ENCODE results near the gene F7.
A peak's percentile ranks its signal among the peaks of the same experiment; 100 is the strongest.

The F7 gene

DNA sequence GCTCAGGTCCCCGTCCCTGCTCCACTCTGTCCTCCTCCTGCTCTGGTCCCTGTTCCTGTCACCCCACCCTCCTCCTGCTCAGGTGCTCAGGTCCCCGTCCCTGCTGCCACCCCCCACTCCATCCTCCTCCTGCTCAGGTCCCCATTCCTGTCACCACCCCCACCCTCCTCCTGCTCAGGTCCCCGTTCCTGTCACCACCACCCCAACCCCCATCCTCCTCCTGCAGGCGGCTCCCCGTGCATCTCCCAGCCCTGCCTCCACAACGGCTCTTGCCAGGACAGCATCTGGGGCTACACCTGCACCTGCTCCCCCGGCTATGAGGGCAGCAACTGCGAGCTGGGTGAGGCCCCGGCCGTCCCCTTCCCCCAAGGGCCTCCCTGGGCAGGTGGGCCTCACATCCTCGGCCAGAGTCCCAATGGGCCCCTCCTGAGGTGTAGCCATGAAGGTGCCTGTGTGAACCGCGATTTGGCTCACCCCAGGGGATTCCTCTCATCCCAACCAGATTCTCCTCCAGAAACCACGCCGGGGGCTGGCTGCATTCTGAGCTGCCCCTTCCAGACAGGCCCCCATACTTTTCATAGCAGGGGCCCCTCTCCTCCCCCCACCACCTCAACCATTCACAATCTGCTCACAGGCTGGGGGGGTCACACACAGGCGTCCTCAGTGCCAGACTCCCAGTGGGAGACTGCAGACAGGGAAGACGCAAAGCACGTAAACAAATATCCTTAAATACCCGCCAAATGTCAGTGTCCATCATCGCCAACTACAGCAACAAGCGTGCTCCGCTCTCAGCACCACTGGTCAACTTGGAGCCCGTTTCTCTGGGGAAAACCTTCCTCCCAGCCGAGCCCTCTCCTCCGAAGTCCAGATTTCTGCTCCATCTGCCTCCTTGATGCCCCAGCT lies 57.4 kb downstream of the F7 start:
- no peaks in the 10 kb centered on the region for H3K4me1 ChIP-seq (ENCODE audit: control insufficient read depth, insufficient read depth, low read length)
- CTCF ChIA-PET: no interaction called here
- POLR2A ChIA-PET: no interaction called here
- H3K27ac ChIP-seq (ENCODE audit: extremely low read depth, low read depth, low read length): no peak overlapping the region
- TF ChIP-seq ZNF335 (tag by site-specific recombination; conservative IDR thresholded peaks at IDR 0.05) (peak; percentile 92), REPIN1 (tag by site-specific recombination; IDR thresholded peaks at IDR 0.05; ENCODE audit: low read depth) (no peak), ZNF311 (tag by site-specific recombination; IDR thresholded peaks at IDR 0.05; ENCODE audit: borderline replicate concordance) (no peak), ZNF529 (tag by site-specific recombination; IDR thresholded peaks at IDR 0.05; ENCODE audit: insufficient replicate concordance) (no peak), ZIC2 (tag by site-specific recombination; IDR thresholded peaks at IDR 0.05) (0 out of 2 replicates have a peak, but pooled peaks have one; percentile 12), ZNF600 (tag by site-specific recombination; IDR thresholded peaks at IDR 0.05) (0 out of 2 replicates have a peak, but pooled peaks have one; percentile 45), ZNF37A (tag by site-specific recombination; IDR thresholded peaks at IDR 0.05) (no peak)
- TF ChIP-seq, protein P1, sequence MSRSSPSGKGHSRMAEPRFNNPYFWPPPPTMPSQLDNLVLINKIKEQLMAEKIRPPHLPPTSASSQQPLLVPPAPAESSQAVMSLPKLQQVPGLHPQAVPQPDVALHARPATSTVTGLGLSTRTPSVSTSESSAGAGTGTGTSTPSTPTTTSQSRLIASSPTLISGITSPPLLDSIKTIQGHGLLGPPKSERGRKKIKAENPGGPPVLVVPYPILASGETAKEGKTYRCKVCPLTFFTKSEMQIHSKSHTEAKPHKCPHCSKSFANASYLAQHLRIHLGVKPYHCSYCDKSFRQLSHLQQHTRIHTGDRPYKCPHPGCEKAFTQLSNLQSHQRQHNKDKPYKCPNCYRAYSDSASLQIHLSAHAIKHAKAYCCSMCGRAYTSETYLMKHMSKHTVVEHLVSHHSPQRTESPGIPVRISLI (tag by site-specific recombination; IDR thresholded peaks at IDR 0.05): no peak
- TF ChIP-seq, protein P2, sequence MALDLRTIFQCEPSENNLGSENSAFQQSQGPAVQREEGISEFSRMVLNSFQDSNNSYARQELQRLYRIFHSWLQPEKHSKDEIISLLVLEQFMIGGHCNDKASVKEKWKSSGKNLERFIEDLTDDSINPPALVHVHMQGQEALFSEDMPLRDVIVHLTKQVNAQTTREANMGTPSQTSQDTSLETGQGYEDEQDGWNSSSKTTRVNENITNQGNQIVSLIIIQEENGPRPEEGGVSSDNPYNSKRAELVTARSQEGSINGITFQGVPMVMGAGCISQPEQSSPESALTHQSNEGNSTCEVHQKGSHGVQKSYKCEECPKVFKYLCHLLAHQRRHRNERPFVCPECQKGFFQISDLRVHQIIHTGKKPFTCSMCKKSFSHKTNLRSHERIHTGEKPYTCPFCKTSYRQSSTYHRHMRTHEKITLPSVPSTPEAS (tag by site-specific recombination; IDR thresholded peaks at IDR 0.05): no peak
- H3K36me3 ChIP-seq (ENCODE audit: control insufficient read depth in 2 of 2, insufficient read depth in 1 of 2, low read length in 2 of 2): peaks cover 0 to 3% of the 10 kb centered on the region in 2 experiments; a peak in 1 of 3 replicates
- no peak overlapping the region for H3K4me3 ChIP-seq (ENCODE audit: low read depth, low read length)
- H3K9me3 ChIP-seq (ENCODE audit: control insufficient read depth, insufficient read depth, low read depth, low read length): no peaks in the 10 kb centered on the region

- Histone ChIP-seq H3K4me3 (ENCODE audit: low read depth, low read length) (no peak overlapping the region), H3K27ac (ENCODE audit: extremely low read depth, low read depth, low read length) (no peak overlapping the region), H3K9me3 (ENCODE audit: control insufficient read depth, insufficient read depth, low read depth, low read length) (no peaks in the 10 kb centered on the region), H3K4me1 (ENCODE audit: control insufficient read depth, insufficient read depth, low read length) (no peaks in the 10 kb centered on the region), H3K36me3 (ENCODE audit: control insufficient read depth in 2 of 2, insufficient read depth in 1 of 2, low read length in 2 of 2) (peaks cover 0 to 10% of the 10 kb centered on the region in 2 experiments; a peak in 2 of 3 replicates)
- POLR2A ChIA-PET: no interaction called here
- TF ChIP-seq SP3 (tag by site-specific recombination; IDR thresholded peaks at IDR 0.05) (no peak), REPIN1 (tag by site-specific recombination; IDR thresholded peaks at IDR 0.05; ENCODE audit: low read depth) (no peak), YY2 (tag by site-specific recombination; IDR thresholded peaks at IDR 0.05) (no peak), ZNF670 (tag by site-specific recombination; IDR thresholded peaks at IDR 0.05; ENCODE audit: low read depth) (no peak), ZNF549 (tag by site-specific recombination; IDR thresholded peaks at IDR 0.05) (no peak), ZNF223 (tag by site-specific recombination; IDR thresholded peaks at IDR 0.05) (no peak), ZNF221 (tag by site-specific recombination; IDR thresholded peaks at IDR 0.05; ENCODE audit: borderline replicate concordance) (no peak), ZNF585B (tag by site-specific recombination; IDR thresholded peaks at IDR 0.05) (no peak), BCL11B (tag by site-specific recombination; IDR thresholded peaks at IDR 0.05; ENCODE audit: low read depth) (no peak)
- TF ChIP-seq, protein P3, sequence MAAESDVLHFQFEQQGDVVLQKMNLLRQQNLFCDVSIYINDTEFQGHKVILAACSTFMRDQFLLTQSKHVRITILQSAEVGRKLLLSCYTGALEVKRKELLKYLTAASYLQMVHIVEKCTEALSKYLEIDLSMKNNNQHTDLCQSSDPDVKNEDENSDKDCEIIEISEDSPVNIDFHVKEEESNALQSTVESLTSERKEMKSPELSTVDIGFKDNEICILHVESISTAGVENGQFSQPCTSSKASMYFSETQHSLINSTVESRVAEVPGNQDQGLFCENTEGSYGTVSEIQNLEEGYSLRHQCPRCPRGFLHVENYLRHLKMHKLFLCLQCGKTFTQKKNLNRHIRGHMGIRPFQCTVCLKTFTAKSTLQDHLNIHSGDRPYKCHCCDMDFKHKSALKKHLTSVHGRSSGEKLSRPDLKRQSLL (tag by site-specific recombination; IDR thresholded peaks at IDR 0.05): no peak
- TF ChIP-seq, protein P4, sequence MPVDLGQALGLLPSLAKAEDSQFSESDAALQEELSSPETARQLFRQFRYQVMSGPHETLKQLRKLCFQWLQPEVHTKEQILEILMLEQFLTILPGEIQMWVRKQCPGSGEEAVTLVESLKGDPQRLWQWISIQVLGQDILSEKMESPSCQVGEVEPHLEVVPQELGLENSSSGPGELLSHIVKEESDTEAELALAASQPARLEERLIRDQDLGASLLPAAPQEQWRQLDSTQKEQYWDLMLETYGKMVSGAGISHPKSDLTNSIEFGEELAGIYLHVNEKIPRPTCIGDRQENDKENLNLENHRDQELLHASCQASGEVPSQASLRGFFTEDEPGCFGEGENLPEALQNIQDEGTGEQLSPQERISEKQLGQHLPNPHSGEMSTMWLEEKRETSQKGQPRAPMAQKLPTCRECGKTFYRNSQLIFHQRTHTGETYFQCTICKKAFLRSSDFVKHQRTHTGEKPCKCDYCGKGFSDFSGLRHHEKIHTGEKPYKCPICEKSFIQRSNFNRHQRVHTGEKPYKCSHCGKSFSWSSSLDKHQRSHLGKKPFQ (tag by site-specific recombination; IDR thresholded peaks at IDR 0.05): no peak
- TF ChIP-seq, protein P5, sequence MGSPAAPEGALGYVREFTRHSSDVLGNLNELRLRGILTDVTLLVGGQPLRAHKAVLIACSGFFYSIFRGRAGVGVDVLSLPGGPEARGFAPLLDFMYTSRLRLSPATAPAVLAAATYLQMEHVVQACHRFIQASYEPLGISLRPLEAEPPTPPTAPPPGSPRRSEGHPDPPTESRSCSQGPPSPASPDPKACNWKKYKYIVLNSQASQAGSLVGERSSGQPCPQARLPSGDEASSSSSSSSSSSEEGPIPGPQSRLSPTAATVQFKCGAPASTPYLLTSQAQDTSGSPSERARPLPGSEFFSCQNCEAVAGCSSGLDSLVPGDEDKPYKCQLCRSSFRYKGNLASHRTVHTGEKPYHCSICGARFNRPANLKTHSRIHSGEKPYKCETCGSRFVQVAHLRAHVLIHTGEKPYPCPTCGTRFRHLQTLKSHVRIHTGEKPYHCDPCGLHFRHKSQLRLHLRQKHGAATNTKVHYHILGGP (tag by site-specific recombination; IDR thresholded peaks at IDR 0.05): no peak
- TF ChIP-seq, protein P6, sequence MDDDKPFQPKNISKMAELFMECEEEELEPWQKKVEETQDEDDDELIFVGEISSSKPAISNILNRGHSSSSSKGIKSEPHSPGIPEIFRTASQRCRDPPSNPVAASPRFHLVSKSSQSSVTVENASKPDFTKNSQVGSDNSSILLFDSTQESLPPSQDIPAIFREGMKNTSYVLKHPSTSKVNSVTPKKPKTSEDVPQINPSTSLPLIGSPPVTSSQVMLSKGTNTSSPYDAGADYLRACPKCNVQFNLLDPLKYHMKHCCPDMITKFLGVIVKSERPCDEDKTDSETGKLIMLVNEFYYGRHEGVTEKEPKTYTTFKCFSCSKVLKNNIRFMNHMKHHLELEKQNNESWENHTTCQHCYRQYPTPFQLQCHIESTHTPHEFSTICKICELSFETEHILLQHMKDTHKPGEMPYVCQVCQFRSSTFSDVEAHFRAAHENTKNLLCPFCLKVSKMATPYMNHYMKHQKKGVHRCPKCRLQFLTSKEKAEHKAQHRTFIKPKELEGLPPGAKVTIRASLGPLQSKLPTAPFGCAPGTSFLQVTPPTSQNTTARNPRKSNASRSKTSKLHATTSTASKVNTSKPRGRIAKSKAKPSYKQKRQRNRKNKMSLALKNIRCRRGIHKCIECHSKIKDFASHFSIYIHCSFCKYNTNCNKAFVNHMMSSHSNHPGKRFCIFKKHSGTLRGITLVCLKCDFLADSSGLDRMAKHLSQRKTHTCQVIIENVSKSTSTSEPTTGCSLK (tag by site-specific recombination; IDR thresholded peaks at IDR 0.05): no peak
- CTCF ChIA-PET: no interaction called here
Observed at GRCh38 chr13:113164492-113164891, 58.9 kb downstream of the F7 start.

Measured in HEK293 (cell line).